Spleen (tissue), 11 donors: ENCODE measurements around the gene ANKFY1. TPM values are rescaled to one million over a fixed set of nuclear protein-coding genes. Genes with fewer than 3 reads are reported as not detected.

ENCODE experiments used
- DNase-seq: peaks from one replicate; pipeline ENCODE4 v3.0.0-alpha.2; 2020
- H3K27ac ChIP-seq, 8 donors: fragments of 200-600 bp; sonication (generic) in 7 of 8; 1 replicate in 4 of 8; 2 replicates in 4 of 8; pipeline versions ENCODE4 v1.5.0 to v1.8.0; 2016 to 2021; ENCODE audit warnings: inconsistent platforms in 4 of 8, mild to moderate bottlenecking in 4 of 8, moderate library complexity in 1 of 8
- H3K27me3 ChIP-seq, 7 donors: fragments of 200-600 bp; sonication (generic) in 6 of 7; replicated peaks in 1 of 7; 1 replicate in 4 of 7; 2 replicates in 3 of 7; pipeline versions ENCODE4 v1.5.0 to v1.8.0; 2016 to 2021; ENCODE audit warnings: inconsistent platforms in 3 of 7, mild to moderate bottlenecking in 1 of 7
- H3K36me3 ChIP-seq, 6 donors: fragments of 200-600 bp; sonication (generic) in 5 of 6; 1 replicate in 4 of 6; 2 replicates in 2 of 6; pipeline versions ENCODE4 v1.5.0 to v1.8.0; 2016 to 2021; ENCODE audit warnings: inconsistent platforms in 2 of 6
- H3K4me1 ChIP-seq, 6 donors: fragments of 200-600 bp; sonication (generic) in 5 of 6; 1 replicate in 3 of 6; 2 replicates in 3 of 6; pipeline versions ENCODE4 v1.5.0 to v1.8.0; 2016 to 2021; ENCODE audit warnings: inconsistent platforms in 3 of 6
- H3K4me3 ChIP-seq, 8 donors: fragments of 200-600 bp; sonication (generic) in 7 of 8; 1 replicate in 4 of 8; 2 replicates in 4 of 8; pipeline versions ENCODE4 v1.5.0 to v1.8.0; 2016 to 2021; ENCODE audit warnings: inconsistent platforms in 4 of 8, mild to moderate bottlenecking in 4 of 8, moderate library complexity in 2 of 8
- H3K9me3 ChIP-seq, 8 donors: fragments of 200-600 bp; sonication (generic) in 7 of 8; 1 replicate in 4 of 8; 2 replicates in 4 of 8; pipeline versions ENCODE4 v1.5.0 to v1.8.0; 2016 to 2021; ENCODE audit warnings: inconsistent platforms in 4 of 8
- CTCF ChIP-seq, 11 experiments: fragments of 200-600 bp in 7 of 11; fragments of 450-650 bp in 4 of 11; sonication (generic) in 4 of 11; IDR thresholded peaks in 8 of 11; conservative IDR thresholded peaks in 3 of 11; 1 replicate in 7 of 11; 2 replicates in 4 of 11; pipeline versions ENCODE4 v1.4.0 to v1.8.0; 2016 to 2021; ENCODE audit warnings: antibody characterized with exemption in 11 of 11, inconsistent platforms in 4 of 11, mild to moderate bottlenecking in 1 of 11
- POLR2A ChIP-seq, 3 donors: fragments of 450-650 bp; IDR thresholded peaks; one replicate each; pipeline ENCODE4 v1.5.1; 2017; ENCODE audit warnings: antibody characterized with exemption in 3 of 3, mild to moderate bottlenecking in 1 of 3
- POLR2AphosphoS5 ChIP-seq, 3 donors: sonication (generic); formaldehyde crosslinking; IDR thresholded peaks; one replicate each; pipeline ENCODE4 v1.5.1; 2017; ENCODE audit warnings: antibody characterized with exemption in 3 of 3
- WGBS, 5 donors: extraction: QIAGEN DNeasy Blood & Tissue Kit in 3 of 5; methylation state at CpG; one replicate each; pipeline versions ENCODE4 v1.1.5 to v1.1.7; 2013 to 2018; 5-methylcytosine and 5-hydroxymethylcytosine counted together
- intact Hi-C: fragments of 100-400 bp; cut with DNase I; formaldehyde crosslinking; loops from one replicate; pipeline ENCODE4 v1.15.0; 2023; ENCODE audit warnings: low total_unique reads
- polyA plus RNA-seq, 3 donors: library from polyadenylated mRNA; stranded (reverse); fragments of 200-250 nt; gene quantifications; one replicate each; pipeline ENCODE4 v1.2.1, GENCODE V29; 2013
- total RNA-seq, 7 donors: library from RNA; depleted of rRNA in 3 of 7; stranded (reverse); fragments of >200 nt in 3 of 7; fragmentation: NEBNext Ultra II Directional in 4 of 7; extraction: Animal tissue kit (Norgen Biotek cat#: 25700) in 4 of 7; gene quantifications; one replicate each; pipeline versions ENCODE4 v1.1.0 to v1.2.1, GENCODE V29; 2016 to 2021
- donor health status: healthy with polysubstance abuse.
- donor health status: DM: no; HTN: no; CAD: no; lungs with moderate emphysema.
- donor health status: DM: no; HTN: no; CAD: no.
- donor health status: Bipolar disorder and iron deficiency.
- donor health status: healthy.
- donor health status: DM: no; HTN: no; CAD: no.
- donor health status: DM: yes; HTN: yes; CAD: no.

The ANKFY1 gene
- total and polyA plus RNA-seq, 10 donors: 6.1 to 81.5 (median 51.7) TPM

- Histone ChIP-seq H3K4me1 (peaks cover 0 to 19% (median 3%) of the 10 kb centered on the region in 6 donors), H3K27ac (peak overlapping the region in 3 of 8 donors; percentile 26 to 63 (median 37)), H3K27me3 (no peaks in the 10 kb centered on the region), H3K9me3 (no peaks in the 10 kb centered on the region), H3K36me3 (peaks cover 0 to 99% (median 60%) of the 10 kb centered on the region in 6 donors), H3K4me3 (no peak overlapping the region)
- no peak for DNase-seq
- WGBS, 5 donors: 68 to 77% (median 73%) methylated on average over 6 of the region's 6 CpGs
- no peak for TF ChIP-seq POLR2A (IDR thresholded peaks at IDR 0.05)
- peak in 1 of 3 donors; percentile 65 for TF ChIP-seq POLR2AphosphoS5 (IDR thresholded peaks at IDR 0.05)
- intact Hi-C loops: no loop called here
These were observed 59.0 kb downstream of the ANKFY1 start for GRCh38 chr17:4204710-4205173.

GRCh38 chr17:4204190-4204589, 59.6 kb downstream of the ANKFY1 start:
- DNase-seq: no peak
- H3K36me3 ChIP-seq: peaks cover 0 to 97% (median 56%) of the 10 kb centered on the region in 6 donors
- WGBS, 5 donors: 79 to 91% (median 87%) methylated on average over 6 of the region's 6 CpGs
- H3K4me3 ChIP-seq: no peak overlapping the region
- peaks cover 0 to 21% (median 3%) of the 10 kb centered on the region in 6 donors for H3K4me1 ChIP-seq
- H3K9me3 ChIP-seq: no peaks in the 10 kb centered on the region
- TF ChIP-seq POLR2A (IDR thresholded peaks at IDR 0.05) (no peak), CTCF (IDR thresholded peaks at IDR 0.05 in 8 of 11, conservative IDR thresholded peaks at IDR 0.05 in 3 of 11) (no peak), POLR2AphosphoS5 (IDR thresholded peaks at IDR 0.05) (no peak)
- intact Hi-C loops: no loop called here
- peak overlapping the region in 5 of 8 donors; percentile 13 to 63 (median 30) for H3K27ac ChIP-seq
- H3K27me3 ChIP-seq: no peaks in the 10 kb centered on the region

- Histone ChIP-seq H3K27ac (no peak overlapping the region), H3K27me3 (no peaks in the 10 kb centered on the region), H3K4me3 (no peak overlapping the region), H3K36me3 (peaks cover 0 to 97% (median 45%) of the 10 kb centered on the region in 6 donors), H3K9me3 (no peaks in the 10 kb centered on the region), H3K4me1 (peaks cover 0 to 5% (median 0%) of the 10 kb centered on the region in 6 donors)
- intact Hi-C loops: no loop called here
- TF ChIP-seq CTCF (IDR thresholded peaks at IDR 0.05 in 8 of 11, conservative IDR thresholded peaks at IDR 0.05 in 3 of 11) (no peak), POLR2AphosphoS5 (IDR thresholded peaks at IDR 0.05) (no peak), POLR2A (IDR thresholded peaks at IDR 0.05) (no peak)
- no peak for DNase-seq
- WGBS, 5 donors: 91 to 99% (median 98%) methylated on average over 4 of the region's 4 CpGs
These were observed 62.6 kb downstream of the ANKFY1 start for GRCh38 chr17:4201226-4201625.

GRCh38 chr17:4199818-4200402, 63.9 kb downstream of the ANKFY1 start:
- Histone ChIP-seq H3K36me3 (peaks cover 0 to 95% (median 41%) of the 10 kb centered on the region in 6 donors), H3K4me3 (no peak overlapping the region), H3K27ac (no peak overlapping the region), H3K9me3 (no peaks in the 10 kb centered on the region), H3K27me3 (no peaks in the 10 kb centered on the region), H3K4me1 (peaks cover 0 to 5% (median under 1%) of the 10 kb centered on the region in 6 donors)
- DNase-seq: no peak
- intact Hi-C loops: no loop called here
- 55 to 66% (median 62%) methylated on average over 9 of the region's 9 CpGs for WGBS, 5 donors
- no peak for TF ChIP-seq POLR2AphosphoS5 (IDR thresholded peaks at IDR 0.05)
- TF ChIP-seq CTCF (IDR thresholded peaks at IDR 0.05 in 8 of 11, conservative IDR thresholded peaks at IDR 0.05 in 3 of 11): peak; percentile 38 to 85 (median 74)
